H7 (cell line): ENCODE results near the gene CHST11. TPM values are rescaled to one million over a fixed set of nuclear protein-coding genes. Genes with fewer than 3 reads are reported as not detected.

Experiments used
- DNase-seq: peaks from one replicate; pipeline ENCODE4 v3.0.0; 2012
- H3K27me3 ChIP-seq: 2 replicates; pipeline ENCODE4 v1.6.0; 2011; ENCODE audit warnings: mild to moderate bottlenecking, low read length; ENCODE audit not compliant: control insufficient read depth, insufficient read depth
- H3K36me3 ChIP-seq: replicated peaks from 2 replicates; pipeline ENCODE4 v1.5.1; 2011; ENCODE audit warnings: low read length; ENCODE audit not compliant: control insufficient read depth, insufficient read depth
- H3K4me3 ChIP-seq: 2 replicates; pipeline ENCODE4 v1.5.1; 2011; ENCODE audit warnings: low read depth, mild to moderate bottlenecking, control low read depth, low read length, moderate library complexity; ENCODE audit not compliant: insufficient read depth
- total RNA-seq: library from RNA; depleted of rRNA; stranded (reverse); fragments of >200 nt; shearing (Covaris generic); gene quantifications from 2 replicates; pipeline ENCODE4 v1.2.3, GENCODE V29; 2014

The CHST11 gene
- total RNA-seq, 1 experiment from 2014 or later: 14.5 TPM

GRCh38 chr12:104578453-104578852 lies 121.7 kb downstream of the CHST11 start:
- no peak for DNase-seq
- H3K27me3 ChIP-seq: no peaks in the 10 kb centered on the region
- H3K4me3 ChIP-seq: no peak overlapping the region
- no peaks in the 10 kb centered on the region for H3K36me3 ChIP-seq

DNA sequence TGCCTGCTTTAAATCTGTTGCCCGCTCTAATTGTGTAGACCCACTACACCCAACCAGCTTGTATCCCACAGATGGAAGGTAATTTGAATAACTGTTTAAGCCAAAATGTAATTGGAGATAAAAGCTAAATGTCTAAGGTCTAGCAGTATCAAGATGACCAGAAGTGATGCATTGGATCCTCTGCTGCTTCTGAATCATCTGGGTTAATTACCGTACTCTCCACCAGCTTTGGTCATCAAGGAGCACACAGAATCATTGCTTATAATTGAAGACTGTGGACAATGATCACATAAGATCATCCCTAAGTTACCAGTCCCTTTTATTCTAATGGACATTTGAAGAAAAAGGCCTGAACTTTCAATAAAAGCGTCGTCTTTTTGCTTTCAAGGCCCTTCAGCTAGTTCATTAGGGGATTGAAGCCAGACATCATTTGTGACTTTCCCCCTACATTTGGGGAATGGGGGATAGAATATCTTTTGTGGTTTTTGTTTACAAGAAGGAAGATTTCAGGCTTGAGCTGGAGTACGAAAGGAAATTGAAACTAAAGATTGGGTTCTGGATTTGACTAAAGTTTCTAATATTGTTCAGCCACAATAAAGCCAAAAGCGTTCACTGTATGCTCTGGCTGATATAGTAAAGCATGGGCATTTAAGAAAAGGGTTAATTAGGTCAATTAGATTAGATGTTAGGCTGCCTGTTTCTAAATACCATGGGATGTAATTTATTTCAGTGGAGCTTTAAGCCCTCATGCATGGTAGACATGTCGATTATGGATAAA lies 123.2 kb downstream of the CHST11 start:
- no peak for DNase-seq
- H3K36me3 ChIP-seq: no peaks in the 10 kb centered on the region
- H3K27me3 ChIP-seq: no peaks in the 10 kb centered on the region
- H3K4me3 ChIP-seq: no peak overlapping the region

DNA sequence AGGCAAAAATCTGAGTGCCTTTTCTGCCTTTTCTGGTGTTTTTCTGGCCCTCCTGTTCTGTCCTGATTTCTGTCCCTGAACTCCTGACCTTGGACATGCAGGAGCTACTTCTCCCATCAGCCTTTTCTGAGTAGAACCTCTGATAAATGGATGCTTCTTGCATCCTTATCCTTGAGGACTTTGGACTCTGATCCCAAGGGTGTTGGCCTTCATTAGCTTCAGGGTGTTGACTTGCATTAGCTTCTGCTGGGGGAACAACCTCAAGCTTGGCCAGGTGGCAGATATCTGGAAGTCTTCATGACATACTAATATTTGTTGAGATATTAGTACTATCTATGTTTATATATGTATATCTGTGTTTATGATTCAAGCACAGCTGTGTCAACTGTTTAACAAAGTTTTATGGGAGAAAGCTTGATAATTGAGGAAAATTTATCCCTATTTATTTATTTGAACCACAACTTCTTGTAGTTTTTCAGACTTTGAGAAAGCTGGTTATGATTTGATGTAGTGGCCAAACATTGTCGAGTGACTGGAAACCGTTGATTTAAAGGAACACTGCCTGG lies 124.3 kb downstream of the CHST11 start:
- Histone ChIP-seq H3K36me3 (no peaks in the 10 kb centered on the region), H3K27me3 (no peaks in the 10 kb centered on the region), H3K4me3 (no peak overlapping the region)
- DNase-seq: no peak

GRCh38 chr12:104582739-104583138 lies 126.0 kb downstream of the CHST11 start:
- Histone ChIP-seq H3K36me3 (no peaks in the 10 kb centered on the region), H3K27me3 (no peaks in the 10 kb centered on the region), H3K4me3 (no peak overlapping the region)
- no peak for DNase-seq

- Histone ChIP-seq H3K4me3 (no peak overlapping the region), H3K27me3 (no peaks in the 10 kb centered on the region), H3K36me3 (no peaks in the 10 kb centered on the region)
- DNase-seq: no peak
Measured at GRCh38 chr12:104583301-104583700, 126.6 kb downstream of the CHST11 start.

GRCh38 chr12:104585448-104586055 lies 128.8 kb downstream of the CHST11 start:
- H3K36me3 ChIP-seq: no peaks in the 10 kb centered on the region

DNA sequence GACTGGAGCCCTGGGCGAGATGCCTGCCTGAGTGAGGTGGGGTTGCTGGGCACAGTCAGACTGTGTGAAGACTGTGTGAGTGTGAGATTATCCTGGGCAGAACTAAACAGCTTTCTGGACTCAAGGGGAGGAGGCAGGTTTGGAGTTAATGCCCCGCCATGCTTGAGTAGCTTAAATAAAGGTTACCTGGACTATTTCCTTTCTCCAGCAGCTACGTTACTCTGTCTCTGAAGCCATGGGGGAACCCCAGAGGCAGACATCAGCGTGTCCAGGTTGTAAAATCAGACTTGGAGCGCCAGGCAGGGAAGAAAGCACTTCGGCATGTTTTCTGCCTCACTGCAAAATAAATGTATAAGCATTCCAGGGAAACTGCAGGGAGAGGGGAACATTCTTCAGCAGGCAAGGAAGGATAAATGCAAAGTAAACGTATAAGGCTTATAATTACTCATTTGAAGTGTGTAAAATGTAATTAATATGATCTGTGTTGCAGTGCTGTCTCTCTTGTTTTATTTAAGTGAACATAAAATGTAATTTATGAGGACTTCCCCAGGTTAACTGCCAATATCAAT lies 129.7 kb downstream of the CHST11 start:
- no peak for DNase-seq
- Histone ChIP-seq H3K36me3 (no peaks in the 10 kb centered on the region), H3K4me3 (no peak overlapping the region), H3K27me3 (no peaks in the 10 kb centered on the region)

More at GRCh38 chr12:104585448-104586055, 128.8 kb downstream of the CHST11 start:
- no peak for DNase-seq
- Histone ChIP-seq H3K27me3 (no peaks in the 10 kb centered on the region), H3K4me3 (no peak overlapping the region)

DNA sequence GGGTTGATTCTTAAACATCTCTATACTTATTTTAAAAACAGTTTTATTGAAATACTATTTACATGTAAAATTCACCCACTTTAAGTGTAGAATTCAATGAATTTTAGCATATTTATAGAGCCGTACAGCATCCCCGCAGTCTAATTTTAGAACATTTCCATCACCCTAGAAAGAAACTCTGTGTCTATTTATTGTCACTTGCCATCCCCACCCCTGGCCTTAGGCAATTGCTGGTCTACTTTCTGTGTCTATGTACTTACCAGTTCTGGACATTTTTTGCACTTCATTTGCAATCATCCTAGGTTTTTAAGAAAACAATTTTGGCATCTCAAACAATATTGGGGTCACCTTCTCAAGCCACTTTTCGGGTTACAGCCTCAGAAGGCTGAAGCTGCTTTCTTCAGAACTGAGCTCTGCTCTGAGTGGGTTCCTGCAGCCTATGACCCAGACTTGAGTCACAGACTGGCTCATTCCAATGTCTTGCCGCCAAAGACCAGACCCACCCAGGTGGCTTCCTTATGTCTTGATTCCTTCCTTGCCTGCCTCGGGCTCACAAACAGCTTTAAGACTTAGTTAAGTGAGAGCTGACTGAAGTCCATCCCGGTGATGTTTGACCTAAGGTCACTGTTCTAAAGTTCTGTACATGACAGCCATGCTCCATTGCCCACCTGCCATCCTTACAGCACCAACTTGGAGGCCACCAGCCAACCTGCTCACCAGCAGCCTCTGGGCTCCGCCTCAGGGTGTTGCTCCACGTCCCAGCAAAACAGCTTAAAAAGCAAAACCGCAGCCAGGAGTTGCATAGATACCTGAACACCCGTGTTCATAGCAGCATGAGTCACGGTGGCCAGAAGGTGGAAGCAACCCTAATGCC lies 131.5 kb downstream of the CHST11 start:
- no peak for DNase-seq
- Histone ChIP-seq H3K4me3 (no peak overlapping the region), H3K27me3 (no peaks in the 10 kb centered on the region), H3K36me3 (no peaks in the 10 kb centered on the region)

DNA sequence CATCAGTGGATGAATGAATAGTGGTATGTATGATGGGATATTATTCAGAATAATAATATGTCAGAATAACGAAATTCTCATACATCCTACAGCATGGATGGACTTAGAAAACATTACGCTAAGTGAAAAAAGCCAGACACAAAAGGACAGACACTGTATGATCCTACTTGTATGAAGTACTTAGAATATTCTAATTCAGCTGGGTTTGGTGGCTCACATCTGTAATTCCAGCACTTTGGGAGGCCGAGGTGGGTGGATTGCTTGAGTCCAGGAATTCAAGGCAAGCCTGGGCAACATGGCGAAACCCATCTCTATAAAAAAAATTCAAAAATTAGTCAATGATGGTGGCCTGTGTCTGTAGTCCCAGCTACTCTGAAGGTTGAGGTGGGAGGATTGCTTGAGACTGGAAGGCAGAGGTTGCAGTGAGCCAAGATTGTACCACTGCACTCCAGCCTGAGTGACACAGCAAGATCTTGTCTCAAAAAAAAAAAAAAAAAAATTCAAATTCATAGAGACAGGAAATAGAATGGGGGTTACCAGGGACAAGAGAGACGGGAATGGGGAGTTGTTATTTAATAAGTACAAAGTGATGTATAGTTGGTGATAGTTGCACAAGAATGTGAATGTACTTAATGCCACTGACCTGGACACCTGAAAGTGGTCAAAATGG lies 132.3 kb downstream of the CHST11 start:
- no peak for DNase-seq
- H3K36me3 ChIP-seq: no peaks in the 10 kb centered on the region
- no peaks in the 10 kb centered on the region for H3K27me3 ChIP-seq
- no peak overlapping the region for H3K4me3 ChIP-seq

DNA sequence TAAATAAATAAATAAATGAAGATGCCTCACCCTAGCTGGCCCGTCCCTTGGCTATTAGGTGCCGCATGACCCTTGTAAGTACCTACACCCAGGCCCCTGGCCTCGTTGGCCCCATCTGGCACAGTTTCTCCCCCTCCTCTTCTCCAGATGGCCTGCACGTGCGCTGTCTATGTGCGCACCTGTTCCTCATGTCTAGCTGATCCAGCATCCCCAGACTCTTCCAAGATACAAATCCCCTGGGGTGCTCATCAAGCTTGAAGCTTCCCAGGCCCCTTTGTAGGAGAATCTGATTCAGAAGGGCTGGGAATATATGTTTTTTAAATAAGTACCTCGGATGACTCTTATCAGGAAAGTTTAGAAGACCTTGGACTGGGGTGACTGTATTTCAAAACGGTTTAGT lies 133.3 kb downstream of the CHST11 start:
- Histone ChIP-seq H3K4me3 (no peak overlapping the region), H3K27me3 (no peaks in the 10 kb centered on the region), H3K36me3 (no peaks in the 10 kb centered on the region)
- DNase-seq: no peak

DNA sequence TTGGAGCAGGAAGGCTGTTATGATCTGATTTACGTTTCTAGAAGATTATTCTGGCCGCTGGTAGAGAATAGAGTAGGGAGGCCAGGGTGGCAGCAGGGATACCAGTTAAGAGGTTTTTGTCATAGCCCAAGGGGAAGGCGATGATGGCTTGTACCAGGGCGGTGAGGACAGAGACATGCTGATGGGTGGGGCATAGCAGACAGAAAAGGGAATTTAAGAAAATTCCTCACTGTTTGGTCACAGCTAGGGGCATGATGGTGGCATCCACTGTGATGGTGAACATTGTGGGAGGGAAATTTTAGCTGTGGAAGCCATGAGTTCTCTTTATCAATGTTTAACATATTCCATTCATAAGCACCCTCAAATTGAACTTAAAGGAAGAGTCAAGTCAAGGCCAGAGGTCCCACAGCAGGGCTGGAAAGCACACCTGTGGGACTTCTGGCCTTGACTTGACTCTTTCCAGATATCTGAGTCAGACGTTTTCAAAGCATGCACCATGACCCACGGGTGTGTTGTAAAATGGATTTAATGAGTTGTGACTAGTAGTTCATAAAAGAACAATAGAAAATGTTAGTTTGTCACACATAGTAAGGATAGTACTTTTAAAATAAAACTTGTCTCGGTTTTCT lies 134.6 kb downstream of the CHST11 start:
- Histone ChIP-seq H3K27me3 (no peaks in the 10 kb centered on the region), H3K36me3 (no peaks in the 10 kb centered on the region), H3K4me3 (no peak overlapping the region)

GRCh38 chr12:104593482-104593881 lies 136.7 kb downstream of the CHST11 start:
- no peak for DNase-seq
- H3K4me3 ChIP-seq: no peak overlapping the region
- H3K36me3 ChIP-seq: no peaks in the 10 kb centered on the region
- H3K27me3 ChIP-seq: no peaks in the 10 kb centered on the region

More for the DNA sequence above, 134.6 kb downstream of the CHST11 start:
- DNase-seq: no peak

GRCh38 chr12:104596134-104596799 lies 139.5 kb downstream of the CHST11 start:
- Histone ChIP-seq H3K27me3 (no peaks in the 10 kb centered on the region), H3K4me3 (no peak overlapping the region), H3K36me3 (no peaks in the 10 kb centered on the region)
- no peak for DNase-seq
